HG03342 (cell line): Measurements from ENCODE around the gene USH1C.

ENCODE experiments used
- ATAC-seq: cut with Tn5 transposase; IDR thresholded peaks from one replicate; pipeline ENCODE4 v1.9.1; 2021; ENCODE audit warnings: mild to moderate bottlenecking, moderate library complexity; ENCODE audit not compliant: unreplicated experiment

USH1C gene

DNA sequence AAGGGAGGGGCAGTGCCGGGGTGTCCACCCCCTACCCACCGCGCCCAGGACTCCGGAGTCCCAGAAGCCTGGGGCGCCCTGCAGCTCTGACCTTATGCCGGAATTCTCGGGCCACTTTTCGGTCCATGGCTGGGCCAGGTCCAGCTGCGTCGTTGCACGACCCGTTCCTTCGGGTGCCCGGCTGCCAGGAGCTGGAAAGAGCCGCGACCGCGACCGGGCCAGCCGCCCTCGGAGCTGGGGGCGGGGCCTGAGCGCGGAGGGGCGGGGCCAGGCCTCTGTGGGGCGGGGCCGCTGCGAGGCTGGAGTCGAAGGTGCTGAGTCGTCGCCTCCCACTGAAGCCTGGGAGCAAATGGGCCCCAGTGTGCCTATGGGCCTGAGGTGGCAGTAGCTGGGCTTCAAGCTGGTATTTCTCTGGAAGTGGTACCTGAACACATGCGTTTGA, at the start of gene USH1C:
Gene USH1C, minus strand, starts transcription at position 236 of the 442 bp plus-strand sequence. Its CDS starts 109 bp downstream, at position 127.
- no peak for ATAC-seq

DNA sequence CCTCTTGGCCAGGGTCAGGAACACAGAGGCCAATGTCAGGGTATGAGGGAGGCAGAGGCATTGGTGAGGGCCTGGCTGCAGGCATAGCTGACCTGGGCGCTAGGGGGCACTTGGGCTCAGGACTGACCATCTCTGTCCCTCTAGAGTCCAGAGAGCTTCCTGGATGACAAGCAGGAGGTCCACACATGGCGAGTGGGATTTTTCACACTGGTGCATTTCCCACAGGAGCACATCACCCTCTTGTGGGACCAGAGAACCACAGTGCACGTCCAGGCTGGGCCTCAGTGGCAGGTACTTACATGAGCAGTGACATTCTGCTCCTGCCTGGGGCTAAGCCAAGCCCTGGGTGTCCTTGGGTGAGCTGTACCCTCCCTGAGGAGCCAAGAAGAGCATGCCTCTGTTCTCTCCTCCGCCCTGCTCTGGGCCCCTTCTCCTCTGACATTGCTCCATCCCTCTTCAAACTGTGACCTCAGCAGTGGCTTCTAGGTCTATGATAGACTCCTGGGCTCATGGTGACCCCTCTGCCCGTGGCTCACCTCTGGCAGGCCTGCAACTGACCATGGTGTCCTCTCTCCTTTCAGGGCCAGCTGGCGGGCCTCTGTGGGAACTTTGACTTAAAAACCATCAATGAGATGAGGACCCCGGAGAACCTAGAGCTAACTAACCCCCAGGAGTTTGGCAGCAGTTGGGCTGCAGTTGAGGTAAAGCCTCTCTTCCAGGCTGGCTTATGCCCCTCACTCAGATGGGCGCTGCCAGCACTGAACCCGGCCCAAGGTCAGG, 49.4 kb upstream of the USH1C start:
- no peak for ATAC-seq

DNA sequence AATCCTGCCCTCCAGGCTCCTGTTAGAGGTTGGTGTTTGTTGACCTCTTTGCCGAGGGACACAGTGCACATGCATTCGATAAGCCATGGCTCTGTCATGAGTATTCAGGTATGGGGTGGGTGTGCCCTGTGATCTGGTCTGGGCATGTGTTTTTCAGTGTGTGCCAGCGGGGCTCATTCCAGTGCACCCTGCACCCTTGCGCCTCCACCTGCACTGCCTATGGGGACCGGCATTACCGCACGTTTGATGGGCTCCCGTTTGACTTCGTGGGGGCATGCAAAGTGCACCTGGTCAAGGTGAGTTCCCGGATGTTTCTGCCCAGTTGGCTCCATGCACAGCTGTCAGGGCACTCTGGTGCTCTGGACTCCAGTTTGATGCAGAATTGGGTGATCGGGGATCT, 47.1 kb upstream of the USH1C start:
- no peak for ATAC-seq

DNA sequence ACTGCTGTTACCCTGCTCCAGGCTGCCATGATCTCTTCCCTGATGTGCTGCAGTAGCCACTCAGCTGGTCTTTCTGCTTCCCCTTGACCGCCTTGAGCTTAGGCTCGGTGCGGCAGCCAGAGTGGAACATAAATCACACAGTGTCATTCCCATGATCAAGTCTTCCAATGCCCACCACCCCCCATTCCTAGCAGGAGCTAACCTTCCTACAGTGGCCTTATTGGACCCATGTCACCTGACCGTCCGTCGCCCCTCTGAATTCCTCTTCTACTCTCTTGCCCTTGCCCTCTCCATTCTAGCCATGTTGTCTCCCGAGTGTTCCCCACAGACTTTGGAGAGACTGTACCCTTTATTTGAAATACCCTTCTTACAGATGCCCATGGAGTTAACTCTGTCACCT, 46.2 kb upstream of the USH1C start:
- ATAC-seq = no peak

DNA sequence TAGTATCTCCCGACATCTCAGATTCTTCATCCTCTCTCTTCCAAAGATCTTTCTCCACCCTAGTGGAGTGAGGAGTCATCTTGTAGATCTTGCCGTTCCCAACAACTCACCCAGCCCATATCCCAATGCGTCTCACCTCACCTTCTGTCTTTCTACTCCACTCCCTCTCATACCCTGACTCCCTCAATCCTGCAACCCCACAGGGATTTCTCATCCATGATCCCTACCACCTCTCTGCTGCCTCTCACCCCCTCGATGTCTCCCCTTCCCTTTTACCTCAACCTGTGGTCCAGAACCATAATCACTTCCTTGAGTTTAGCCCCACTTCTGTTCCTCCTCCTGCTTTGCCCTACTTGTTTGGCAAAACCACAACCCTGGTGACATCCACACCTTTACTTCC, 44.5 kb upstream of the USH1C start:
- ATAC-seq = no peak

DNA sequence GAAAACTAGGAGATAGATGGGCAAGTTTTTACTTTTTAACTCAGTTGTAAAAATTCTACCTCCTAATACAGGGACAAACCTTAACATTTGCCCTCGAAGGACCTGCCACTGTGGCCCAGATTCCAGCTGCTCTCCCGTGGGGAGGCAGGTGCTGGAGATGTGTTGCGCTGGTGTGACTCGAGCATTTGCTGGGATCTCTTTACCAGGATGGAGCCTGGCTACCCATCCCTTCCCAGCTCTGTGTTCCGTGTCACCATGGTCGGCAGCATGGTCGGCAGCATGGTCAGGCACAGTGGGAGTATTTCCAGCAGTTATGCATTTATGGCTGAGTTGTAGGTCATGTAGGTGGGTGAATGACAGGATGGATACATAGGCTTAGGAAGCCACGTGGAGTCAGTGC, 44.0 kb upstream of the USH1C start:
- ATAC-seq = no peak

DNA sequence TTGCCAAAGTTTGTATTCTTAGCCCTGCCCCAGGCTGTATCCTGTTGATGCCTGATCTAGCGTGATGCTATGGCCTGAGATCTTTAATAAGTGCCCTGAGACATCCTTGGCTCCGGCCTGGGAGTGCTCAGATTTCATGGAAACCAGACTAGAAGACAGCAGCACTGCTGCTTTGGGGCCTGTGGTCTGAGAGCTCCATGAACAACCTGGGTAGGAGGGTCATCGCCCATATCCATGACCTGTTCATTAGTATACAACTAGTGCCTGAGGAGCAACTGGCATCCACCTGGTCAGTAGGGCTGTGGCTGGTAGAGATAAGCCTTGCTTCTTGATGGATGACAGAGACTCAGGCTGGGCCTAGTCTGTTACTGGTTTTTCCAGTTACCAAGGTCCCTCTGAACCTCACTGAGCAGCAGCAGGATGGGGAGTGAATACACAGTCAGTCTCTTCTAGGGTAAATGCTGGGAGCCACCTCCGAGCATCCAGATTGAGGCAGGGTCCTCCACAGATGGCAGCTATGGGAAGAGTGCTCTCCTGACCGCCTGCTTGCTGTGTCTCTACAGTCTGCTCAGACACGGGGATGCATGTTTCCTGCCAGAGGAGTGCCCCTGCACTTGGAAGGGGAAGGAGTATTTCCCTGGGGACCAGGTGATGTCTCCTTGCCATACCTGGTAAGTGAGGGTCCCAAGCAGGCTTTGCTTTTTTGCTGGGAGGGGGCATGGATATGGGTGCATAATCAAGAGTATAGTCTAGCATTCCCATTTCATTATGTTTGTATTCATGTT, 41.9 kb upstream of the USH1C start:
- ATAC-seq = no peak

DNA sequence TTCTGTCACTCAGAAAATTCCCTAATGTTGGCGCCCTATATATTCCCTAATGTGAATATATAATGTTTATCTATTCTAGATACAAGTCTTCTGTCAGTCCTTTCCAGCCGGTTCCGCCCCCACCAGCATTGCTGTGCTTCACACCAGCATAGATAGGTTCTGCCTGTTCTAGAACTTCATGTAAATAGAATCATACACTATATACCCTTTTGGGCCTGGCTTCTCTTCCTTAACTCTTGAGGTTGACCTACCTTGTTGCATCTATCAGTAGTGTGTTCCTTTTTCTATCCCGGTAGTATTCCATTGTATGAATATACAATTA, 37.5 kb upstream of the USH1C start:
- no peak for ATAC-seq

DNA sequence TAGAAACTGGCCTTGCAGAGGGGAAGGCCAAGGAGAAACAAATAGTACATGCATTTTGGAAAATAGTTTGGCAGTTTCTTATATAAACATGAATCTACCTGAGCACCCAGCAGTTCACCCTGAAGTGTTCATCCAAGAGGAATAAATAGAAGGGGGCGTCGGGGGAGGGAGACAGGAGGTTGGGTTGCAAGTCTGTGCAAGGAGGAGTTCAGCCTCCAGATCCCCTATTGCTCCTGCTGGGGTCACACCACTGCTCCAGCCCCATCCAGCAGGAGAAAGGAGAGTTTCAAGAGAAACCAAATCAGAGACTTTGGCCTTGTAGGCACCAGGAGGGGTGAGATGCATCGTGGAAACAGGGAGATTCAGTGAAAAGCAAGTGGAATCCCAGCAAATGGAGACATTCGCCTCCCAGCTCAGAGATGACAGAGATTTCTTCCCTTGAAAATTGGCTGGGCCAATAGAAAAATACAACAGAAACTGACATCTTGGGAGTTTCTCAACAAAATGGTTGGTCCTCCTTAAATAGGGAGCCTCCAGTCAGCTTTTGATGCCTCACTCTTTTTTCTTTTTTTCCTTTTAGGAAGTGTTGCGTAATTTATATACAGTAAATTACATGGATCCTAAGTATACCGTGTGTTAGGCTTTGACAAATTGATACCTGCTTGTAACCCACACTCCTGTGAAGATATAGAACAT, 37.0 kb upstream of the USH1C start:
- ATAC-seq = no peak

DNA sequence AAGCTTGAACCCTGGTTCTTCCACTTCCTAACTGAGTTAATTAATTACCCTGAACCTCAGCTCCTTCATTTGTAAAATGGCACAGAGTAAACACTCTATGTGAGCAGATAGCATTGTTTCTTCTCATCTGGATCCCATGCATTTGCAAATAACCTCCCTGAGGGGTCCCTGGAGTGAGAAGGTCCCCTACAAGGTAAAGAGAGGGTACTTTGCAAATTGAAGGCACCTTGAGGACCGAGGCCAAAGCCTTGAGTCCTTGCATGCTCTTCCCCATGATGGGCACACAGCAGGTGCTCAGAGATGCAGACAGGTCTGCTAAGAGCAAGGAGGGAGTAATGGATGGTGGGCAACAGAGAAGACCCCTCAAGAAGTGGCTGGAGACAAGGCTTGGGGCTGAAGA, 36.1 kb upstream of the USH1C start:
- no peak for ATAC-seq

DNA sequence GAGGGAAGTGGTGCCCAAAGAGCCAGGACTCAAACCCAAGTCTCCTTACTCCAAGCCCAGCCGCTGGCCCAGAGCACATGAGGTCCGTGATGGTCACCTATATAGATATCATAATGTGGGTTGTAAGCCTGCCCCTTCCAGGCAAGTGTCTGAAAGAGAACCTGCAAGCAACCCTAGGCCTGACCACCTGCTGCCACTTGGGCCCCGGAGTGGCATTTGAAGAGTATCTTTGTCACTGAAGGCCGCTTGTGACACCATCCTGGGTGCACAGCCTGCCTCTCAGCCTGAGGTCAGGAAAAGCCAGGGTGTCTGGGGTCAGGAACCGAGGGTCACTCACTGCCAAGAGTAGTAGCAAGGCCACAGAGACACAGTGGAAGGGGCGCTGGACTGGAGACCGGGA, 35.2 kb upstream of the USH1C start:
- ATAC-seq = no peak

DNA sequence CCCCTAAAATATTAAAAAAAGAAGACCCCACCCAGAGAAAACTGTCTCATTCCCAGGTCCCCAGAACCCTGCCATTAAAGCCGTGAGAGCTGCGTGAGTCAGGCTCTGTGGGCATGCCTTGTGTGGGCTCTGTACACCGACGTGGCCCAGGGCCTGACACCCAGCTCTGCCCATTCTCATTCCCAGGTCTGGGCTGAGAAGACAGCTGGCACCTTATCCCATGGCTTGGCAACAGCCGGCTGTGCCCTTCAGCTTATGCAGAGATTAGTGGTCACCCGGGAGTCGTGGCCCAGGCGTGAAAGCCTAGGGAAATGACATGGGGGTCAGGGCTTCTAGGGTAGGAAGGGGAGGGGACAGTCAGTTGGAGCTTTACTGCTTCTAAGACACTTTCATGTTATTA, 34.7 kb upstream of the USH1C start:
- ATAC-seq = no peak

DNA sequence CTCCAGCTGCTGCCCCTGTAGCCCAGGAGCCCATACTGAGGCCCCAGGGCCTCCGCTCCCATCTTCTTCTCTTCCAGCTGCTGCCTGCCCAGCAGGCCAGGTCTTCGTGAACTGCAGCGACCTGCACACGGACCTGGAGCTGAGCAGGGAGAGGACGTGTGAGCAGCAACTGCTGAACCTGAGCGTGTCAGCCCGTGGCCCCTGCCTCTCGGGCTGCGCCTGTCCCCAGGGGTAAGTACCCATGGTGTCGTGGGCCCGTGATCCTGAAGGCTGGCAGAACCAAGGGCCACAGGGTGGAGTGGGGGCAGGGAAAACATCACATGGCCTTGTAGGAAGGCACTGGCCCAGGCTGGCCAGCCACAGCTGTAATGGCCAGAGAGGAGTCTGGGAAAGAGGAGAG, 34.1 kb upstream of the USH1C start:
- no peak for ATAC-seq

DNA sequence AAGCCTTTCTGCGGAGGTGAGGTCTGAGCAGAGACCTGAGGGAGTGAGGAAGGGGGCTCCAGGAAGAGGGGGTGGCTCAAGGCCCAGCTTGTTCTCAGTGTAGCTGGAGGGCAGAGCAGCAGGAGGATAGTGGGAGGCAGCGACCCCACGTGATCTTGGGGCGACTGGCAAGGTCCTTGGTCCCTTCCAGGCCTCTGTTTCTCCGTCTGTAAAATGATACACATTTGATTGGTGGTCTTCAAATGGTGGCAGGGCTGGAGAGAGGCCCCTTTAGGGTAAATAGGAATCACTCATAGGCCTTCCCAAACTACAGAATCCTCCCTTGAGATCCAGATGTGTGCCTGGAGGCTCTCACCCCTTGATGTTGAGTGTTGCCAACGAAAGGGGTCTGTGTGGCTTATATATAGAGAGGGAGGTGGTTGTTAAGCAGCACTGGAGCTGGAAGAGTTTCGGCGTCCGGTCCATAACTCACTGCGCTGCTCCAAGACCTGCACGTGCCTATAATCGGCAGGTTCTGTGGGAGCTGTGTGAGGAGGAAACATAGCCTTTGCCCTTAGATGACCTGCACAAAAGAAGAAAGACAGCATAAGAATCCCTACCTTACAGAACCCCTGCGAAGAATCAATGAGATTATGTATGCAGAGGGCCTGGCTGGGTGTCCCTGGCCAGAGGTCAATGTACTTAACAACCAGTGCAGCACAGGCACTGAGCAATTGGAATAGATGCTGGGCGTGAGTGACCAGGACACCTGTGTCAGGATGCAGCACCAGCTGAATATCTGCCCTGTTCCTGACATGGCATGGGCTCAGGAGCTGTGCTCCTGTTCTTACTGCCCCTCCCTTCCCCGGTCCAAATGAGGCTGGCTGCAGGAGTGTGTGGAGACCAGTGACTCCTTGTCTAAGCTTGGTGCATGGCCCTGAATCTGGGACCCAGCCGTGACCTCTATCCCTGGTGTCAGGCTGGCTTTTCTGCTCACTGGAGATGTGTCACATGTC, 31.5 kb upstream of the USH1C start:
- no peak for ATAC-seq

DNA sequence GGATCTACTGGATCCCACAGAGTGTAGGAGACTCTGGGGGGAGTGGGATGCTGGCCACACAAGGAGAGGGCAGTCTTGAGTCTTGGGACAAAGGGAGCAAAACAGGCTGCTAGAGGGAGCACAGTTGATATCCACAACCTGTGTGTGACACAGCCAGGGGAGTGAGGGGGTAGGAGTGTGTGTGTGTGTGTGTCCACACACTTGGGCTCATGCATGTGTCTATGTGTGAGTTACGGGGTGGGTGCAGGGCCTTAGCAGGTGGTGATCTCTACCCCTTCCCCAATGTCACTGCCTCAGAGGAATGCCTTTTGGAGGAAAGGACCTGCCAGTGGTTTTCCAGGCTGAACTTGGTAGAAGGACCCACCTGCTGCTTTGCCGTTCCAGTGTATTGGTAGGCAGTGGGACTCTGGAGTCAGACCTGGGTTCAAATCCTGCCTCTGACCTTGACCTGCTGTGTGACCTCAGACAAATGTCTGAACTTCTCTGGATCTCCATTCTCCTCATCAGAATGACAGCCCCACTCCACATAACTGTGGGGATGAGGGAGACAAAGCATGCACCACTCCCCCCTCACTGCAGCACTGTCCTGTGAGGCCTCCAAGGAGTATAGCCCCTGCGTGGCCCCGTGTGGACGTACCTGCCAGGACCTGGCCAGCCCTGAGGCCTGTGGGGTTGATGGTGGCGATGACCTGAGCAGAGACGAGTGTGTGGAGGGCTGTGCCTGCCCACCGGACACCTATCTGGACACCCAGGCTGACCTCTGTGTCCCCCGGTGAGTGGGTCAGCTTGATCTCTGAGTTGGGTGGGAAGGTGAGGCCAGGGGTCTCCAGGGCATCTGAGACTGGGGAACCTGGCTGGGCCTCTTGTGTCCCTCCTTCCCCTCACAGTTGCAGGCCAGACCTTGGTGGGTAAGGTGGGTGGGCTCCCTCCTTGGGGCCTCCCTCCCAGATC, 30.2 kb upstream of the USH1C start:
- no peak for ATAC-seq

DNA sequence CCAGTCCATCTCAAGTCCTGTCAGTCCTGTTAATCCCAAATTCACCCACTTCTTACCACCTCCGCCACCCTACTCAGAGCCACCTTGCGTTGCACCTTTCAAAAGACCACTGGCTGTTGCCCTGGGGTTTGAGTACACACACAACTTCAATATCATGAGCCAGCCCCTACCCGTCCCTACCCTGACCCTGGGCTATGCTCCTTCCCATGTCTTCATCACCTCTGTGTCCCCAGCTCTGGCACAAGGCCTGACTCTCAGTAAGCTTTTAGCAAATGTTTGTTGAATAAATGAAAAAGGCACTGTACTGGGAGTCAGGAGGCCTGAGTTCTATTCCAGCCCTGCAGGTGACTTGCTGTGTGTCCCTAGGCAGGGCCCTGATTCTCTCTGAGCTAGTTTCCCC, 29.3 kb upstream of the USH1C start:
- ATAC-seq = no peak

DNA sequence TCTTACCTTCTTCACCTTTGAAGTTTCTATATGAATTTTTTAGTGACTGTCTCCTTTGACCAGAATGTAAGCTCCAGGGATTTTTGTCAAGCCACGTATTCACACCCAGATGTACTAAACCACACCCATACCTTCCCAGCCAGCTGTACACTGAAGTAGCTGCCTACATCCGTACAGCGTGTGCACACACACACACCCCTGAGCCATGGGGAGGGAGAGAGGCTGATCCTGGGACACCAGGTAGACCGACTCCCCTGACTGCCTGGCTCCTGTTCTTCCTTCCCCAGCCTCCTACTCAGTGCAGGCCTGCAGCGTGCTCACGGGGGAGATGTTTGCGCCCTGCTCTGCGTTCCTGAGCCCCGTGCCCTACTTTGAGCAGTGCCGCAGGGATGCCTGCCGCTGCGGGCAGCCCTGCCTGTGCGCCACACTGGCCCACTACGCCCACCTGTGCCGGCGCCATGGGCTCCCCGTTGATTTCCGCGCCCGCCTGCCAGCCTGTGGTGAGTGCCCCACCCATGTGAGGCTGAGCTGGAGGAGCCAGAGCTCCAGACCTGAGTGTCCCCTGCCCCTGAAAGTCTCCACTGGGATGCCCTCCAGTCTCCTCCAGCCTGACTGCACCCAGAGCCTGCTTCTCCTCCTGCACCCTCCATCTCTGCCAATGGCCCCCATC, 28.7 kb upstream of the USH1C start:
- no peak for ATAC-seq

DNA sequence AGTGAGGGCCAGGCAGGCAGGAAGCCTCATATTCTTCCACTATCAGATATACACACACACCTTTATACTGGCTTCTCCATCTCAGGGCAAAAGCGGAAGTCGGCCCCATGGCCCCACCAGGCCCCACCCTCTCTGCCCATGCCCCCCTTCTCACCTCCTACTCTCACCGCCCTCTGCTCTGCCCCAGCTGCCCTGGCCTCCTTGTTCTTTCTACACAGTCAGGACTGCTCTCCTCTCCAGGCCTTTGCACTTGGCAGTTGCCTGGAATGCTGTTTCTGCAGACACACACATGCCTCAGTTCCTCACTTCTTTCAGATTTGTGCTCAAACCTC, 28.1 kb upstream of the USH1C start:
- ATAC-seq = no peak
